IMR-90 (cell line): ENCODE measurements around the gene CXCR3. TPM values are rescaled to one million over a fixed set of nuclear protein-coding genes. Genes with fewer than 3 reads are reported as not detected.
A peak's percentile ranks its signal among the peaks of the same experiment; 100 is the strongest.

Experiments used
- ATAC-seq: fragments of 200-7000 bp; cut with Tn5 transposase; 2 replicates; pipeline ENCODE4 v1.9.1; 2020; ENCODE audit warnings: low read depth, mild to moderate bottlenecking, moderate library complexity
- BruUV-seq: library from RNA; stranded (reverse); fragments of 400-500 nt; replicated peaks from 2 replicates; lab custom pipeline; 2021; lab: Mats Ljungman, UMichigan
- CTCF ChIA-PET: fragments of 300-600 bp; formaldehyde crosslinking; extraction: SDS; loops from one replicate; lab custom pipeline; 2021; ENCODE audit warnings: antibody characterized with exemption; lab: Yijun Ruan, JAX
- POLR2A ChIA-PET: fragments of 300-600 bp; sonication (Branson Sonifier 250); formaldehyde crosslinking; loops from one replicate; lab custom pipeline; 2022; ENCODE audit warnings: antibody characterized with exemption; ENCODE audit not compliant: unreplicated experiment; lab: Charles Lee
- DNase-seq: peaks from one replicate; pipeline ENCODE4 v3.0.0; 2013
- H2AFZ ChIP-seq: replicated peaks from 2 replicates; pipeline ENCODE3; 2013; ENCODE audit warnings: low read length, mild to moderate bottlenecking; ENCODE audit not compliant: poor library complexity
- H2AK5ac ChIP-seq: 2 replicates; pipeline ENCODE4 v1.6.1; 2013; ENCODE audit warnings: low read depth, low read length, inconsistent platforms
- H2AK9ac ChIP-seq: replicated peaks from 2 replicates; pipeline ENCODE3; 2013; ENCODE audit warnings: mild to moderate bottlenecking, low read depth, low read length, moderate library complexity; ENCODE audit not compliant: poor library complexity
- H2BK120ac ChIP-seq: 2 replicates; pipeline ENCODE4 v1.6.1; 2013; ENCODE audit warnings: low read depth, low read length, inconsistent platforms
- H2BK15ac ChIP-seq: 3 replicates; pipeline ENCODE4 v1.6.1; 2013; ENCODE audit warnings: low read depth, low read length, inconsistent platforms
- H2BK20ac ChIP-seq: 2 replicates; pipeline ENCODE4 v1.6.1; 2013; ENCODE audit warnings: low read depth, mild to moderate bottlenecking, inconsistent platforms, low read length, moderate library complexity
- H2BK5ac ChIP-seq: 2 replicates; pipeline ENCODE4 v1.6.1; 2013; ENCODE audit warnings: mild to moderate bottlenecking, low read depth, low read length, inconsistent platforms; ENCODE audit not compliant: poor library complexity, severe bottlenecking
- H3K14ac ChIP-seq: replicated peaks from 2 replicates; pipeline ENCODE4 v1.6.1; 2013; ENCODE audit warnings: low read depth, low read length, inconsistent platforms
- H3K18ac ChIP-seq: 2 replicates; pipeline ENCODE4 v1.6.1; 2013; ENCODE audit warnings: low read depth, low read length, control low read depth
- H3K23ac ChIP-seq: 2 replicates; pipeline ENCODE4 v1.6.1; 2013; ENCODE audit warnings: low read depth, low read length, inconsistent platforms
- H3K27ac ChIP-seq: 2 replicates; pipeline ENCODE4 v1.5.1; 2013; ENCODE audit warnings: mild to moderate bottlenecking, control low read depth, low read length; ENCODE audit not compliant: insufficient read depth
- H3K27me3 ChIP-seq: 2 replicates; pipeline ENCODE4 v1.6.1; 2013; ENCODE audit warnings: low read length; ENCODE audit not compliant: control insufficient read depth, insufficient read depth
- H3K36me3 ChIP-seq: 2 replicates; pipeline ENCODE4 v1.6.1; 2013; ENCODE audit warnings: low read length, mixed read lengths; ENCODE audit not compliant: control insufficient read depth, insufficient read depth
- H3K4ac ChIP-seq: 2 replicates; pipeline ENCODE4 v1.6.1; 2013; ENCODE audit warnings: low read depth, low read length, inconsistent platforms
- H3K4me1 ChIP-seq: 2 replicates; pipeline ENCODE4 v1.6.1; 2013; ENCODE audit warnings: low read length, mixed read lengths; ENCODE audit not compliant: control insufficient read depth, insufficient read depth
- H3K4me2 ChIP-seq: 2 replicates; pipeline ENCODE4 v1.6.1; 2013; ENCODE audit warnings: low read depth, mild to moderate bottlenecking, control low read depth, low read length, moderate library complexity
- H3K4me3 ChIP-seq: 2 replicates; pipeline ENCODE4 v1.5.1; 2013; ENCODE audit warnings: low read depth, mild to moderate bottlenecking, control low read depth, low read length, moderate library complexity; ENCODE audit not compliant: insufficient read depth
- H3K56ac ChIP-seq: 2 replicates; pipeline ENCODE4 v1.6.1; 2013; ENCODE audit warnings: low read length, inconsistent platforms; ENCODE audit not compliant: insufficient read depth; ENCODE audit errors: extremely low read depth
- H3K79me1 ChIP-seq, 2 experiments: 2 replicates each; pipeline ENCODE4 v1.6.1; 2013; ENCODE audit warnings: low read length in 2 of 2, inconsistent platforms in 1 of 2, low read depth in 1 of 2
- H3K9ac ChIP-seq: 2 replicates; pipeline ENCODE4 v1.6.1; 2013; ENCODE audit warnings: low read depth, low read length, control low read depth
- H3K9me1 ChIP-seq: 2 replicates; pipeline ENCODE4 v1.6.1; 2013; ENCODE audit warnings: low read length, inconsistent platforms; ENCODE audit not compliant: insufficient read depth
- H3K9me3 ChIP-seq: 2 replicates; pipeline ENCODE4 v1.6.1; 2013; ENCODE audit warnings: low read length; ENCODE audit not compliant: control insufficient read depth, insufficient read depth
- H4K20me1 ChIP-seq: 2 replicates; pipeline ENCODE4 v1.6.1; 2013; ENCODE audit warnings: low read length, inconsistent platforms; ENCODE audit not compliant: insufficient read depth
- H4K5ac ChIP-seq: 2 replicates; pipeline ENCODE4 v1.6.1; 2013; ENCODE audit warnings: mild to moderate bottlenecking, low read depth, low read length, control low read depth
- H4K8ac ChIP-seq, 2 experiments: 2 replicates each; pipeline ENCODE4 v1.6.1; 2013; ENCODE audit warnings: low read depth in 2 of 2, low read length in 2 of 2, control low read depth in 1 of 2, inconsistent platforms in 1 of 2
- H4K91ac ChIP-seq: 2 replicates; pipeline ENCODE4 v1.6.1; 2013; ENCODE audit warnings: low read depth, low read length, inconsistent platforms; ENCODE audit not compliant: insufficient read depth
- BHLHE40 ChIP-seq: fragments of 150-350 bp; IDR thresholded peaks from 2 replicates; pipeline ENCODE4 v1.6.1; 2016; ENCODE audit warnings: mild to moderate bottlenecking, low read depth, low read length
- CEBPB ChIP-seq: IDR thresholded peaks from 2 replicates; pipeline ENCODE4 v1.6.1; 2012; ENCODE audit warnings: low read depth, low read length, improper control_type of control experiment
- CHD1 ChIP-seq: IDR thresholded peaks from 2 replicates; pipeline ENCODE4 v1.6.1; 2012; ENCODE audit warnings: low read depth, low read length, improper control_type of control experiment
- MAFK ChIP-seq: IDR thresholded peaks from 2 replicates; pipeline ENCODE4 v1.6.1; 2012; ENCODE audit warnings: low read depth, low read length, improper control_type of control experiment
- MAZ ChIP-seq: IDR thresholded peaks from 2 replicates; pipeline ENCODE4 v1.6.1; 2012; ENCODE audit warnings: low read depth, mild to moderate bottlenecking, low read length, improper control_type of control experiment, moderate library complexity, borderline replicate concordance
- MXI1 ChIP-seq: IDR thresholded peaks from 2 replicates; pipeline ENCODE4 v1.6.1; 2012; ENCODE audit warnings: low read depth, mild to moderate bottlenecking, low read length, moderate library complexity, borderline replicate concordance
- NFE2L2 ChIP-seq: fragments of 150-350 bp; IDR thresholded peaks from 2 replicates; pipeline ENCODE4 v1.6.1; 2016; ENCODE audit warnings: low read depth, mild to moderate bottlenecking, low read length
- POLR2A ChIP-seq: IDR thresholded peaks from 2 replicates; pipeline ENCODE4 v1.6.1; 2012; ENCODE audit warnings: mild to moderate bottlenecking, low read depth, low read length
- RAD21 ChIP-seq: IDR thresholded peaks from 2 replicates; pipeline ENCODE4 v1.6.1; 2012; ENCODE audit warnings: low read length, improper control_type of control experiment
- RCOR1 ChIP-seq: IDR thresholded peaks from 2 replicates; pipeline ENCODE4 v1.6.1; 2012; ENCODE audit warnings: mild to moderate bottlenecking, low read length, improper control_type of control experiment; ENCODE audit not compliant: insufficient replicate concordance
- RFX5 ChIP-seq: IDR thresholded peaks from 2 replicates; pipeline ENCODE4 v1.8.0; 2012; ENCODE audit warnings: low read depth, mild to moderate bottlenecking, low read length, moderate library complexity
- SMC3 ChIP-seq: fragments of 150-350 bp; IDR thresholded peaks from 2 replicates; pipeline ENCODE4 v1.6.1; 2016; ENCODE audit warnings: low read depth, mild to moderate bottlenecking, antibody characterized with exemption, low read length, moderate library complexity
- WGBS, 2 experiments: methylation state at CpG; one replicate each; pipeline versions ENCODE4 v1.1.5 to v1.1.7; 2013; ENCODE audit warnings: missing lambda C conversion rate in 2 of 2; ENCODE audit not compliant: insufficient read length in 1 of 2; ENCODE audit errors: extremely low coverage in 2 of 2; 5-methylcytosine and 5-hydroxymethylcytosine counted together
- dilution Hi-C: fragments of 300-500 bp; cut with HindIII; formaldehyde crosslinking; loops from one replicate; pipeline ENCODE4 v1.14.3; 2018; ENCODE audit warnings: low sequenced_read_pairs; ENCODE audit not compliant: unreplicated experiment
- in situ Hi-C: fragments of 300-500 bp; cut with MboI; formaldehyde crosslinking; loops from 3 replicates; pipeline ENCODE4 v1.14.3; 2019; ENCODE audit warnings: low sequenced_read_pairs, inconsistent platforms, mixed read lengths
- intact Hi-C: fragments of 100-400 bp; cut with micrococcal nuclease; formaldehyde crosslinking; loops from 2 replicates; pipeline ENCODE4 v1.10.0; 2022
- polyA plus RNA-seq, 3 experiments: library from polyadenylated mRNA; depleted of rRNA; stranded (reverse); fragments of >200 nt; gene quantifications; 2 replicates each; pipeline ENCODE4 v1.2.3, GENCODE V29; 2012; ENCODE audit warnings: low replicate concordance in 1 of 3
- total RNA-seq: library from RNA; depleted of rRNA; stranded (reverse); fragments of >200 nt; gene quantifications from 2 replicates; pipeline ENCODE4 v1.2.3, GENCODE V29; 2012
- TF ChIP-seq, protein P1 (sequence below): fragments of 150-350 bp; IDR thresholded peaks from 2 replicates; pipeline ENCODE4 v1.6.1; 2016; ENCODE audit warnings: low read depth, mild to moderate bottlenecking, low read length, moderate library complexity, borderline replicate concordance
- TF ChIP-seq, protein P2 (sequence below): conservative IDR thresholded peaks from 2 replicates; pipeline ENCODE4 v1.5.1; 2012; ENCODE audit warnings: mild to moderate bottlenecking, low read depth, low read length, improper control_type of control experiment
- TF ChIP-seq, protein P3 (sequence below): fragments of 150-350 bp; IDR thresholded peaks from 2 replicates; pipeline ENCODE4 v1.6.1; 2017; ENCODE audit warnings: mild to moderate bottlenecking, antibody characterized with exemption, low read length, low read depth

The CXCR3 gene
- total and polyA plus RNA-seq, 2 of the 4 experiments (the other 2 are of a cell fraction) = not detected

DNA sequence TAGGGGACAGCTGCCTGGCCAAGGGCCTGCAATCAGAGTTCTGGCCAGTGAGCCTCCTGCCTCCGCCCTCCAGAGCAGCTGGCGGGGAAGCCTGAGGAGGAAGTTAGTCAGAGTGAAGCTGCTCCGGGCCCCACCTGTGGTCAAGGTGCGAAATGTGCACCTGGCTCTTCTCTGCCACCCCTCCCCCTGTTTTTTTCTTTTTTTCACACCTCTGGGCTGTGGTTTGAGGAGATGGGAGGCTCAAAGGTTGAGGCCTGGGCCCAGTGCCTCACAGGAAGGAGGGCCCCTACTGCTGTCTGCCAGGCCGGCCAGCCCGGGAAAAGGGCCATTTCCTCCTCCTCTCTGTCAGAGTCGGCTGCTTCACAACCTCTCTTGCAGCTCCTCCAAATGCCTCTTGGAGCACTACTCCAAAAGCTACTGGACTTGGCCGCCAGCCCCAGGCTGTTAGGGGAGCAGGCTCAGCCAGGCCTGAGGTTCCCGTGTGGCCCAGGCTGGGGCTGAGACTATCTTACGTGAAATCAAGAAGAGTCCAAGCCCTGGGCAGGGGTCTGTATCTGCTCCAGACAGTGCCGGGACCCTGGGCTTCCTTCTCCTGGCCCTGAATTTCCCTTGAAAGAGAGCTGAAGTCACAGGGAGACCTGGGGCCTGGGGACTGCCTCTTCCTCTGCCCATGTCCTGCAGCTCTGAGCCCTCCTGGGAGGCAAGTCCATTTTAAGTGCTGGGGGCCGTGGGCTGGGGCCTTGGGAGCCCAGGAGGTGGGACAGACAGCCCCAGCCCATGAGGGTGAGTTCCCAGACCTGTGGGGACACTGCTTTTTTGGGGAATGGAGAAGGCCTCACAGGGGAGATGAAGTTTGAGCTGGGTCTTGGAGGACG is 4.5 kb upstream of the CXCR3 start:
- Histone ChIP-seq H3K36me3 (no peaks in the 10 kb centered on the region), H3K9ac (no peak overlapping the region), H2AFZ (peak overlapping the region; percentile 52), H4K5ac (no peak overlapping the region), H2AK9ac (no peak overlapping the region), H3K4ac (no peak overlapping the region), H3K14ac (no peak overlapping the region), H4K20me1 (no peaks in the 10 kb centered on the region), H2BK5ac (no peak overlapping the region), H2AK5ac (no peak overlapping the region), H2BK20ac (no peak overlapping the region), H3K9me3 (no peaks in the 10 kb centered on the region; the same call in 1 of the 2 replicates), H4K91ac (no peak overlapping the region), H3K79me1 (no peaks in the 10 kb centered on the region), H2BK120ac (no peak overlapping the region), H4K8ac (no peak overlapping the region), H3K4me3 (no peak overlapping the region), H2BK15ac (no peak overlapping the region), H3K27me3 (peaks cover 3% of the 10 kb centered on the region; the same call in 1 of the 2 replicates), H3K56ac (no peak overlapping the region), H3K9me1 (no peaks in the 10 kb centered on the region), H3K23ac (no peak overlapping the region), H3K4me2 (no peak overlapping the region), H3K18ac (no peak overlapping the region), H3K27ac (no peak overlapping the region), H3K4me1 (no peaks in the 10 kb centered on the region; the same call in 1 of the 2 replicates)
- no TSS peak for BruUV-seq
- 52% methylated on average over 3 of the region's 13 CpGs; no CpG with 5 or more reads in 1 of the 2 experiments for WGBS, 2 experiments
- intact Hi-C loops = no loop called here
- ChIA-PET POLR2A (no interaction called here), CTCF (no interaction called here)
- peak; percentile 57 for DNase-seq
- ATAC-seq = peak; percentile 84
- dilution Hi-C loops = no loop called here
- in situ Hi-C loops = no loop called here
- no peak for TF ChIP-seq SMC3
- no peak for TF ChIP-seq NFE2L2
- no peak for TF ChIP-seq MXI1
- TF ChIP-seq, protein P1, sequence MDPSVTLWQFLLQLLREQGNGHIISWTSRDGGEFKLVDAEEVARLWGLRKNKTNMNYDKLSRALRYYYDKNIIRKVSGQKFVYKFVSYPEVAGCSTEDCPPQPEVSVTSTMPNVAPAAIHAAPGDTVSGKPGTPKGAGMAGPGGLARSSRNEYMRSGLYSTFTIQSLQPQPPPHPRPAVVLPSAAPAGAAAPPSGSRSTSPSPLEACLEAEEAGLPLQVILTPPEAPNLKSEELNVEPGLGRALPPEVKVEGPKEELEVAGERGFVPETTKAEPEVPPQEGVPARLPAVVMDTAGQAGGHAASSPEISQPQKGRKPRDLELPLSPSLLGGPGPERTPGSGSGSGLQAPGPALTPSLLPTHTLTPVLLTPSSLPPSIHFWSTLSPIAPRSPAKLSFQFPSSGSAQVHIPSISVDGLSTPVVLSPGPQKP = no peak
- no peak for TF ChIP-seq RCOR1
- no peak for TF ChIP-seq MAFK
- no peak for TF ChIP-seq CEBPB
- no peak for TF ChIP-seq POLR2A
- no peak for TF ChIP-seq MAZ
- TF ChIP-seq BHLHE40 = no peak
- TF ChIP-seq, protein P2, sequence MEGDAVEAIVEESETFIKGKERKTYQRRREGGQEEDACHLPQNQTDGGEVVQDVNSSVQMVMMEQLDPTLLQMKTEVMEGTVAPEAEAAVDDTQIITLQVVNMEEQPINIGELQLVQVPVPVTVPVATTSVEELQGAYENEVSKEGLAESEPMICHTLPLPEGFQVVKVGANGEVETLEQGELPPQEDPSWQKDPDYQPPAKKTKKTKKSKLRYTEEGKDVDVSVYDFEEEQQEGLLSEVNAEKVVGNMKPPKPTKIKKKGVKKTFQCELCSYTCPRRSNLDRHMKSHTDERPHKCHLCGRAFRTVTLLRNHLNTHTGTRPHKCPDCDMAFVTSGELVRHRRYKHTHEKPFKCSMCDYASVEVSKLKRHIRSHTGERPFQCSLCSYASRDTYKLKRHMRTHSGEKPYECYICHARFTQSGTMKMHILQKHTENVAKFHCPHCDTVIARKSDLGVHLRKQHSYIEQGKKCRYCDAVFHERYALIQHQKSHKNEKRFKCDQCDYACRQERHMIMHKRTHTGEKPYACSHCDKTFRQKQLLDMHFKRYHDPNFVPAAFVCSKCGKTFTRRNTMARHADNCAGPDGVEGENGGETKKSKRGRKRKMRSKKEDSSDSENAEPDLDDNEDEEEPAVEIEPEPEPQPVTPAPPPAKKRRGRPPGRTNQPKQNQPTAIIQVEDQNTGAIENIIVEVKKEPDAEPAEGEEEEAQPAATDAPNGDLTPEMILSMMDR = no peak
- TF ChIP-seq RFX5 = no peak
- no peak for TF ChIP-seq CHD1
- no peak for TF ChIP-seq RAD21
- TF ChIP-seq, protein P3, sequence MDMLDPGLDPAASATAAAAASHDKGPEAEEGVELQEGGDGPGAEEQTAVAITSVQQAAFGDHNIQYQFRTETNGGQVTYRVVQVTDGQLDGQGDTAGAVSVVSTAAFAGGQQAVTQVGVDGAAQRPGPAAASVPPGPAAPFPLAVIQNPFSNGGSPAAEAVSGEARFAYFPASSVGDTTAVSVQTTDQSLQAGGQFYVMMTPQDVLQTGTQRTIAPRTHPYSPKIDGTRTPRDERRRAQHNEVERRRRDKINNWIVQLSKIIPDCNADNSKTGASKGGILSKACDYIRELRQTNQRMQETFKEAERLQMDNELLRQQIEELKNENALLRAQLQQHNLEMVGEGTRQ = no peak
